Measurements from ENCODE around the gene TINCR.

Gene TINCR

DNA sequence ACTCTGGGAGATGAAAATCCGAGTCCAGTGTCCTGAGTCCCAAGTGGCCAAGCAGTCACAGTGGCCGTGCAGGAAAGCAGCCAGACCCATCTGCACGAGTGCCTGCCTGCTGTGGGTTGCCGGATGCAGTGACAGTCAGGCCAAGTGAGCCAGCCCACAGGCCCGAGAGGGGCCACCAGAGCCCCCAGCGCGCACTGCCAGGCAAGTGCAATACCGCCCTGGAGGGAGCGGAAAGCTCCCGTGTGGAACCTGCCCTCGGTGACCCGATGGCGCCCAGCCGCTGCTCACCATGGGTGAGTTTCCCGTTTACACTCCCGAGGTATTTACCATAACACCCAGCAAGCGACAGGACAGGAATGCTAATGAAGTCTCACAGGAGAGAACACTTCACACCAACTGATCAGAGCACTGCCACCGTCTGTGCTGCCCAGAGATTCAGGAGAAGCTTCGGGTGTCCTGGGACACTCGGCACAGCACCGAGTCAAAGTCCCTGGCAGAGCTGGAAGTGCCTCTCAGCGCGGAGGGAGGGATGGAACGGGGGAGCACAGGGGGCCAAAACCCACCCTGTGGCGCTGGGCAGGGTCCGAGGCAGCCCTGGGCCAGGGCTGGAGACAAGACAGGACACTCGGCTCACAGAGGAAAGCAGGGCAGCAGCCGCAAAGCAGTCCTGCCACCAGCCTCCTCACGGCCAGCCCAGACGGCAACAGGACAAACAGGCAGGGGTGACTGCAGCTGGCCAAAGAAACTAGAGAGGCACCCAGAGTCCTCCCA lies 21.3 kb upstream of the TINCR start:
- no peak for DNase-seq (ENCODE audit: low read depth)

- peak; percentile 28 for DNase-seq (ENCODE audit: low read depth)
Observed at GRCh38 chr19:5588441-5588840, 20.7 kb upstream of the TINCR start.

- no peak for DNase-seq (ENCODE audit: low read depth)
Observed at GRCh38 chr19:5587661-5588060, 19.9 kb upstream of the TINCR start.

DNA sequence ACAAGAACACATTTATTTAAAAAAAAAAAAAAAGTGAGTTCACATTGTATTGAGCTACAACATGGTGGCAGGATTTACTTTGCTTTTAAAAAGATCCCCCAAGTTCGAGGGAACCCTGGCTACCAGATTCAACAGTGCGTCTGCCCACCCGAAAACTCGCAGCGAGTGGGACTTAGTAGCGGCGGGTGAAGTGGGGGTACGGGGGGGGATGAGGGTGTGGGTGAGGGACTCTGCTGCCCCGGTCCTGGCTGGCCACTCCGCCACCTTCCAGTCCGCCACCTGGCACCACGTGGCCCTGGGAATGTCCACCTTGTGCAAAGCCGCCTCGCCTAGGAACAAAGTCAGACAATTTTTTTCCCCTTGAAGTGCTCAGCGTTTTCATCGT lies 19.3 kb upstream of the TINCR start:
- DNase-seq (ENCODE audit: low read depth), result no peak

DNA sequence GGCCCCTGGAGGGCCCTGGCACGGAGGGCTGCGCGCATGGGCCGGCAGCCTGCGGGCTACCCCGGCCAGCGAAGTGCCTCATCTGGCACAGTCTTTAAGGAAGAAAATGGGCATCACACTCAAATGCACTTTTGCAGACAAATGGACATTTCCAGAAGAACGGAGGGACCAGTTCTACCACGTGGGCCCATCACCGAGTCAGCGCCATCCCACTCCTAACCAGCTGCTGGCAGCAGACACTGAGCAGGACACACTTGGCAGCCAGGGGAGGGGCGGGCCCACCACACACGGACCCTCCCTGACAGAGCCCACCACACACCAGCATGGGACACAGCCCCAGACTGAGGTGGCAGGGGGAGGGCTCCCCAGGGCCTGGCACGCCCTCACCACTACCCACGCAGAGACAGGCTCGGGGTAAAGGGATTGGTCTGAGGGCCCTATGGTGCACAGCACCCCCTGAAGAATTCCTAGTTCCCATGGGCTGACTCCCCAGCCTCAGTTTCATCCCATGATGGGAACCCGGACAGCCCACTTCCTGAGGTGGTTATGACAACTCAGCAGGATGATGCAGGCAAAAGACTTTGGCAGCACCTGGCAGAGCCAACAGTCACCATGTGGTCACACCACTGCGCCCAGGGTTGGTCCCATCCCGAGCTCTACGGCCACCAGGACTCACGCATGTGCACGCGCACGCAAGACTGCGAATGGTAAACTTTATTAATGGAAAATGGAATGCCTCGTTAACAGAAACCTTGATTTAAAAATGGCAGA lies 18.7 kb upstream of the TINCR start:
- DNase-seq (ENCODE audit: low read depth), result no peak

DNA sequence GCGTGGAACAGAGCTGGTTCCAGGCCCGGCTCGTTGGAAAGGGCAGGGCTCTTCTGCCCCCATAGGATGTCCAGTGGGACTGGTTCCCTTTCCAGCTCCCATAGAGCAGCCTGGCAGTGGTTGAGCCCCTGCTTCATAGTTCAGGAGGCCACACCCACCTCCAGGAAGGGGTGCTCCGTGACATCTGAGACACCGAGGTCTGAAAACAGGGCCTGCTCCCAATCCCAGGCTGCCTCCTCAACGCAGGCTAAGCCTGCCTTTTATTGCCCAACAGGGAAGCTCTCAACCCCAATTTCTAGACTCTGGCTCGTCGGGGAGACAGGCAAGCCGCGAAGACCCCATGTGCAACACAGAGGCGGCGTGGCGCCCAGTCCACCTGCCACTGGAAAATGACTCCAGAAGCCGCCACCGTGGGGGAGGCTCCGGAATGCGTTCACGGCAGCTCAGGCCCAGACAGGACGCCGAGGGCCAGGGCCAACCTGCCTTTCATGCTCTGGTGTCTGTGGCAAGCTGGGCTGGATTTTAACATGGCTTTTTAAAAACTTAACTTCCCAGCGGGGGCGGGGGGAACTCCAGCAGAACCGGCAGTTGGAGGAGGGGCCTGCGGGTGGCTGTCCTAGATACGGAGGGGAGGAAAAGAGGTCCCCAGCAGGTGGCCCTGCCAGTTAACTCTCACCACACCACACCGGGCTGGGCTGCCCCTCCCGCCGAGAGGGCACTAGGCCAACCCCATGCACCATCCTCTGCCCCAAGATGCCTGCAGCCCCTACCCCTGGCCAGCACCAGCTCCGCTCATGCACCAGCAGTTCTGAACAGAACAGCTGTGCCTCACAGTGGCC lies 17.9 kb upstream of the TINCR start:
- no peak for DNase-seq (ENCODE audit: low read depth)

- DNase-seq (ENCODE audit: low read depth), result no peak
Observed at GRCh38 chr19:5580161-5580571, 12.4 kb upstream of the TINCR start.

GRCh38 chr19:5579697-5580096 lies 11.9 kb upstream of the TINCR start:
- DNase-seq (ENCODE audit: low read depth), result no peak

- DNase-seq (ENCODE audit: low read depth), result no peak
Observed at GRCh38 chr19:5579286-5579685, 11.5 kb upstream of the TINCR start.

DNA sequence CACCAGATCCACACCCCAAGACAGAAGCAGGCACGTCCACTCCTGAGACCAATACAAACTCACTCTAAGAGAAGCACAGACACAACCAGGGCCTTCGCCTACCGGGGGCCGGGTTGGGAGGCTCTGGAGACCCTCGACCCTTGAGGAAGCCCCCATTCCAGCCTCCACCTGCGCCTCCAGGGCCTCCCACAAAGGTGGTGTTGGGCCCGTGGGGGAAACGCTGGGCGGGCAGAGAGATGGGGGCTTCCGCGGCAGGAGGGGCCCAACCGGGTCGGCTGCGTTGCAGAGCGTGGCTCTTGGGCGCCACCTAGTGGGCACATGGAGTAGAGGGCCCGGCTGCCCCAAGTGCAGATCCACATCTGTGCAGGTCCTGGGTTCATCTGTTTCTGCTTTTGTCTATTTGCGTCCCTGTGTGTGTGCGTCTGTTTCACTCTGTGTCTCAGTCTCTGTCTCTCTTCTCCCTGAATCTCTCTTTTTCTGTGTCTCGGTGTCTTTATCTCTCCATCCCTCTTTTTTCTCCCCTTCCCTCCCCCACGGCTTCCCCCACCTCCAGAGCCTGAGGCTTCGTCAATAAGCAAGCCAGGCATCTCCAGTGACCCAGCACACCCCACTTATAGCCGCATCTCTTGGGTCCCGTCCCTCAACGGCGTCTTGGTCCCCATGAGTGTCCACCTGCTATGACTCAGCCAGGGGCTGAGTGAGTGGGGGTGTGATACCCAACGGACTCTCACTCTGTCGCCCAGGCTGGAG lies 10.5 kb upstream of the TINCR start:
- peak; percentile 17 for DNase-seq (ENCODE audit: low read depth)

DNA sequence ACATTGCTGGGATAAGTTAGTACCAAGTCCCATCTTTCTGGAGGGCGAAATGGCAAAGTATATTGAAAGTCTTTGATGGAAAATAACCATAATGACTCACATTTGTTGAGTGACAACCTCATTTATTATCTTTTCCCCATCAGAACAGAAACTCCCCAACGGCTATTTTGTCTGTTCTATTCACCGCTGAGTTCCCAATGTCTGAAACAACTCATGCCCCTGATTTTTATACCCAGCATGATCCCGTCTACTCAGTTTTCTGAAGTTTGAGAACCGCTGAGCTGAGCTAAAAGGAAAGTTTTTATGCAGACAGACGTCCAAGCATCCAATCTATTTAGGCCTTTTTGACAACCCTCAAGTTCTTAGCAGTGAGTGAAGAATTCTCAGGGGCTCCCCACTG lies 7.8 kb upstream of the TINCR start:
- DNase-seq (ENCODE audit: low read depth), result no peak

- no peak for DNase-seq (ENCODE audit: low read depth)
Observed at GRCh38 chr19:5572556-5573286, 5.0 kb upstream of the TINCR start.

- DNase-seq (ENCODE audit: low read depth), result no peak
Observed at GRCh38 chr19:5571777-5572176, 4.0 kb upstream of the TINCR start.

DNA sequence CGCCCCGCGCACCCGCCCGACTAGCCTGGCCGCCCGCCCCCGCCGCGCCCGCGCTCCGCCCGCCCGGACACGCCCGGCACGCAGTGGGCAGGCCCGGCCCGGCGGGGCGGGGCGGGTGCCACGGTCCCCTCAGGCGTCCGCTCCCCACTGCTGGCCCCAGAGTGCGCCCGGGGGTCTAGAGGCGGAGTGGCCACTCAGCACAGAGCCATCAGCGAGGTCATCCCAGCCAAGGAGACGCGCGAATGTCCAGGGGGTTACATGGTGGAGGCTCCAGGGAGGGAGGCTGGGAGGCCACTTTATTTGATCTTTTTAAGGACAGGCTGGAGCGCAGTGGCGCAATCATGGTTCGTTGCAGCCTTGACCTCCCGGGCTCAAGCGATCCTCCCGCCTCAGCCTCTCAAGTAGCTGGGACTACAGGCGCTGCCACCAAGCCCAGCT lies 236 bp upstream of the TINCR start:
- DNase-seq (ENCODE audit: low read depth), result no peak

DNA sequence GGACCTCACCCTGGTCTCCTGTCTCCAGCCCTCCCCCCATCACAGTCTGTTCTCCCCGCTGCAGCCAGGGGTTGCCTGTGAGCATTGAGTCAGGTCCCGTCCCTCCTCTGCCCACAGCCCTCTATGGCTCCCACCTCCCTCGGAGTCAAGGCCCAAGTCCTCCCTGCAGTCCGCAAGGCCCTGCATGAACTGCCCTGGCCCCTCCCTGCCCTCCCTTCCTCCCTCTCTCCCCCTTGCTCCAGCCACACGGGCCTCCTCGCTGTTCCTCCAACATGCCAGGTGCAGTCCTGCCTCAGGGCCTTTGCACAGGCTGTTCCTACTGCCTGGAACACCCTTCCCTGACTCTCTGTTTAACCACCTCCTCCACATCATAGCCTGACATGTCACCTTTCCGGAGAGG lies 2.8 kb downstream of the TINCR start:
- DNase-seq (ENCODE audit: low read depth), result no peak

DNA sequence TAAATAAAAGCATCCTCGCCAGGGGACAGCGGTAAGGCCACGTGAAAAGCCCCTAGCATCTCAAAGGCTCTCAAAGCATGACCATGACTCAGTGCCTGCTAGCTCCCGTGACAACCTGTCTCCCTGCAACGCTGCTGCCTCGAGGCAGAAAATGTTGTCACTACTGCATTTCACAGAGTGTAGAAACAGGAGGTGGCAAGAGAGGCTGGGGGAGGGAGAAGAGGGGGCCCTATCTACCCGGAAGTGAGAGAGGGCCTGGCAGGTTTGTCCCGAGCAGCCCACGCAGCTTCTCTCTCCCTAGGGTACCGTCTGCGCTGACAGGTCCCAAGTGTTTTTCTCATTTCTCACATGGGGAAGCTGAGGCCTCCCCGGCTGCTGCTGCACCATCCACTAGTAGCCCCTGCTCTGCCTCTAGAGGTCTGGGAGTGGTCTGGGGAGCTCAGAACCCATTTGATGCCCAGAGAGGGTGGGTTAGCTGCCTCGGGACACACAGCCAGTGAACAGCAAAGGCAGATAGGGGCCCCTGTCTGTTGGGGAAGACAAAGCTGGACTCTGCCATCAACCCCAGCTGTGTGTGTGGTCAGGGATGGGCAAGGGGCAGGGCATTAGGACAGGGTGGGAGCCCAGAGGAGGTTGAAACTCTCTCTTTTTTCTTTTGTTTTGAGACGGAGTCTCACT lies 3.7 kb downstream of the TINCR start:
- peak; percentile 8 for DNase-seq (ENCODE audit: low read depth)

DNA sequence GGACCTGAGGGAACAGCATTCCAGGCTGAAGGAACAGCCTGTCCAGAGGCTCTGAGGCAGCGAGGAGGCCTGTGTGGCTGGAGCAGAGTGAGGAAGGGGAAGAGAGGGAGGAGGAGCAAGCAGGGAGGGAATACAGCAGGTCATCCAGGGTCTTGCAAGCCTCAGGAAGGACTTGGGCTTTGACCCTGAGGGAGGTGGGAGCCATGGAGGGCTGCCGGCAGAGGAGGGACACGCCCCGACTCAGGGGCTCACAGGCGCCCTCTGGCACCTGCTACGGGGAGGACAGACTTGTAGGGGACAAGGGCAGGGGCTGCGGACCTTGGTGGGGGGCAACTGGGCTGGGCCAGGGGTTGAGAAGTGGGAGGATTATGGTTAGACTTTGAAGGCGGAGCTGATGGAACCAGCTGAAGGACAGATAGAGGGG lies 4.7 kb downstream of the TINCR start:
- DNase-seq (ENCODE audit: low read depth), result no peak

DNA sequence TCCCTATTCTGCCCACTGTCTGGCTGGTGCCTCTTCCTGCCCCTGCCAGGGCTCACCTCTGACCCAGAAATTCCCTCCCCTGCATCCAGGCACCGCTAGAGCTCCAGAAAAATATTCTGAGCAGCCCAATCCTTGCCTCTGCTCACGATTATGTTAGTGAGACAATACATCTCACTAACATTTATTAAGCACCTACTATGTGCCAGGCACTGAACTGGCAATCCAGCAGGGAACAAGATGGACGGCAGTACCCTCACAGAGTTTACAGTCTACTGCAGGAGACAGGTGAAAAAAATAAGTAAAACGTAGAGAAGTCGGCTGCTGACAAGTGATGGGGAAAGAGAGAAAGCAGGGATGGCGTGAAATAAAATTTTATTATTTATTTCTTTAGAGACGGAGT lies 5.5 kb downstream of the TINCR start:
- DNase-seq (ENCODE audit: low read depth), result no peak

- DNase-seq (ENCODE audit: low read depth), result no peak
Observed at GRCh38 chr19:5561559-5561958, 6.2 kb downstream of the TINCR start.

DNA sequence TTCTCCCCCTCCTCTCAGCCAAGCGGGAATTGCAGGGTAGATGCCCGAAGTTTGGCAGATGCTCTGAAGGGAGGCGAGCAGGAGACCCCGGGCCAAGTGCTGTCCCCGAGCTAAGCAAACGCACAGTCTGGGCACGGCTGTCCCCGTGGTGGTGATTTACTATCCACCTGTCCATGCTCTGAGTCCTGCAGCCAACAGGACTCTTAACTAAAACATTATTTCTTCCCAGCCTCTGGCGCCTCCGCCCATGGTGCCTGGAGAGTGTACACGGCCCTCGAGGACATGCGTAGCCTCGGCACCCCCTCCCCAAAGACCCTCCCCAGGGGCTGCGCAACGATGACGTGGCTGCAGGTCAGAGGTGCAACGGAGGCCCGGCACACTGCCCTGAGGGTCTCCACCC lies 7.6 kb downstream of the TINCR start:
- no peak for DNase-seq (ENCODE audit: low read depth)

DNA sequence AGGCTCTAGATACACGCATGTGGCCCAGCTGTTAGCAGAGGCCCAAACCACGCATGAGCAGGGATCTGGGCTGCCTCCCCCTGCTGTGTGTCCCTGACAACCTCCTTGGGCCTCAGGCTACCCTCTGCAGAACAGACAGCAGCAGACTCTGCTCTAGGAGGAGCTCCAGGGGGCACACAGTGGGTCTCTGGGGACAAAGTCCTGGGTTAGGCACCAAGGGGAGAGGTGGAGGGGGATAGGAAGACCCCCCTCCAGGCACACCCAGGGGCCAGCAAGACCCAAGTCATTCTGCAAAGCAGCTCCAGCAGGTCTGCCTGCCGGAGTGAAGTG lies 8.0 kb downstream of the TINCR start:
- no peak for DNase-seq (ENCODE audit: low read depth)
